ENCODE data around the gene UPP2.

Gene UPP2

GRCh38 chr2:158103411-158104012, 1.8 kb downstream of the UPP2 start:
- TF ChIP-seq CTCF (conservative IDR thresholded peaks at IDR 0.05) = no peak

GRCh38 chr2:158104903-158105302, 3.2 kb downstream of the UPP2 start:
- H3K27ac ChIP-seq = no peak overlapping the region
- no peak for TF ChIP-seq CTCF (conservative IDR thresholded peaks at IDR 0.05)

More at GRCh38 chr2:158103411-158104012, 1.8 kb downstream of the UPP2 start:
- no peak overlapping the region for H3K27ac ChIP-seq

- TF ChIP-seq CTCF (conservative IDR thresholded peaks at IDR 0.05) = no peak
- H3K27ac ChIP-seq = no peak overlapping the region
Observed at GRCh38 chr2:158112992-158113391, 11.3 kb downstream of the UPP2 start.

GRCh38 chr2:158113741-158114295, 12.1 kb downstream of the UPP2 start:
- no peak for TF ChIP-seq CTCF (conservative IDR thresholded peaks at IDR 0.05)
- H3K27ac ChIP-seq = no peak overlapping the region

- H3K27ac ChIP-seq = no peak overlapping the region
- TF ChIP-seq CTCF (conservative IDR thresholded peaks at IDR 0.05) = no peak
Observed at GRCh38 chr2:158114516-158114915, 12.8 kb downstream of the UPP2 start.

- H3K27ac ChIP-seq = no peak overlapping the region
- TF ChIP-seq CTCF (conservative IDR thresholded peaks at IDR 0.05) = no peak
Observed at GRCh38 chr2:158115202-158115767, 13.6 kb downstream of the UPP2 start.

- H3K27ac ChIP-seq = no peak overlapping the region
- TF ChIP-seq CTCF (conservative IDR thresholded peaks at IDR 0.05) = no peak
Observed at GRCh38 chr2:158116936-158117335, 15.3 kb downstream of the UPP2 start.

Data from VCaP (cell line).